Measurements from ENCODE around the gene DPM2.

The DPM2 gene

DNA sequence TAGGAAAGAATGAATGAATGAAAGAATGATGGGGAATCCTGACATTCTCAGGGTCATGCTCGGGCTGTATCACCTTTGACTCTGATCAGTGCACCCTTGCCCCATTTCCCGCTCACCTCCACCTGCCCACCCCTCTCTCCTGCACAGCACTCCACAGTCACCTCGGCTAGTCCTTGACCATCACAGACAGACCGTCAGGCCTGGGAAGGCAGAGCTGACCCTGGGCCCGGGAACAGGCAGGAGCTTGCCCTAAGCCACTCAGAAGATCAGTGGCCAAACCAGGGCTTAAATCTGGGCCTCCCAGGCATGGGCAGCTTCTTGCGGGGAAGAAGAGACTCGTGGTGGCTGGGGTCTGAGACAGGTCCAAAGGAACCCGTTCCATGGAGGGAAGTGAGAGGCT is 41.8 kb downstream of the DPM2 start:
- no peak for DNase-seq

GRCh38 chr9:127893392-127893791 is 44.3 kb downstream of the DPM2 start:
- no peak for DNase-seq

- DNase-seq = no peak
Measured at GRCh38 chr9:127892831-127893230, 44.8 kb downstream of the DPM2 start.

GRCh38 chr9:127890053-127890452 is 47.6 kb downstream of the DPM2 start:
- no peak for DNase-seq

DNA sequence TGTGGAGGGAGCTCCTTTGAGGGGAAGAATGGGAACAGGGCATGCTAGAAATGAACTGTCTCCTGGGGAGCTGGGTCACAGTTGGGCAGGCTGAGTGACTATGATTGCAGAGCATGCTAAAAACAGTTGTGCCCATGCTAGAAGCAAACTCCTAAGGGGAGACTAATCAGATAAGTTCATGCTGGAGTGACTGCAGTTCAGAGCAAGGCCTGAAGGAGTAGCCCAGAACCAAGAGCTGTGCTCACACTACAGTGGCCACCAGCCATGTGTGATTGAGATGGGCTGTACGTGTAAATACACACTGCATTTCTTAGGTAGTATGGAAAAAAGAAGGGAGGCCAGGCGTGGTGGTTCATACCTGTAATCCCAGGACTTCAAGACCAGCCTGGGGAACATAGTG is 49.9 kb downstream of the DPM2 start:
- DNase-seq = no peak

- DNase-seq = no peak
Measured at GRCh38 chr9:127886401-127886972, 51.2 kb downstream of the DPM2 start.

- DNase-seq = no peak
Measured at GRCh38 chr9:127885508-127886281, 52.0 kb downstream of the DPM2 start.
